Testis (tissue), 3 donors: ENCODE results near the gene POLE2. TPM values are rescaled to one million over a fixed set of nuclear protein-coding genes. Genes with fewer than 3 reads are reported as not detected.

Experiments used
- DNase-seq: peaks from one replicate; pipeline ENCODE4 v3.0.0-alpha.2; 2019
- H3K27ac ChIP-seq, 2 donors: fragments of 200-600 bp; sonication (generic); one replicate each; pipeline ENCODE4 v1.5.1; 2019
- H3K27me3 ChIP-seq: fragments of 200-600 bp; sonication (generic); one replicate; pipeline ENCODE4 v1.5.1; 2019
- H3K36me3 ChIP-seq: fragments of 200-600 bp; sonication (generic); one replicate; pipeline ENCODE4 v1.5.1; 2017; ENCODE audit warnings: low read depth; ENCODE audit errors: missing control alignments
- H3K4me1 ChIP-seq: fragments of 200-600 bp; sonication (generic); one replicate; pipeline ENCODE4 v1.5.1; 2019
- H3K4me3 ChIP-seq, 2 donors: fragments of 200-600 bp; sonication (generic); one replicate each; pipeline ENCODE4 v1.5.1; 2017 to 2019
- H3K9me3 ChIP-seq: fragments of 200-600 bp; sonication (generic); one replicate; pipeline ENCODE4 v1.5.1; 2017
- POLR2A ChIP-seq: fragments of 450-650 bp; IDR thresholded peaks from one replicate; pipeline ENCODE4 v1.6.1; 2017; ENCODE audit warnings: antibody characterized with exemption, mild to moderate bottlenecking, moderate library complexity
- WGBS, 2 donors: methylation state at CpG; one replicate each; pipeline ENCODE4 v1.1.5; 2018; 5-methylcytosine and 5-hydroxymethylcytosine counted together
- intact Hi-C: fragments of 100-400 bp; cut with DNase I; formaldehyde crosslinking; loops from one replicate; pipeline ENCODE4 v1.15.1; 2023; ENCODE audit warnings: low total_unique reads
- polyA plus RNA-seq: library from polyadenylated mRNA; stranded (reverse); fragments of 350-450 nt; fragmentation: Illumina TruSeq; extraction: RNeasy Lipid Tissue Mini Kit (QIAGEN cat#74804); gene quantifications from one replicate; pipeline ENCODE4 v1.2.3, GENCODE V29; 2014; ENCODE audit warnings: low read depth, low replicate concordance; ENCODE audit not compliant: insufficient read depth
- total RNA-seq, 2 donors: library from RNA; depleted of rRNA; stranded (reverse); fragments of >200 nt; gene quantifications; one replicate each; pipeline ENCODE4 v1.2.3, GENCODE V29; 2016
- TF ChIP-seq, protein P1 (sequence below), 3 experiments: fragments of 450-650 bp in 2 of 3; fragments of 200-600 bp in 1 of 3; sonication (generic) in 1 of 3; IDR thresholded peaks; one replicate each; pipeline ENCODE4 v1.5.1; 2016 to 2019; ENCODE audit warnings: antibody characterized with exemption in 3 of 3, mild to moderate bottlenecking in 2 of 3, moderate library complexity in 1 of 3

POLE2 gene
- total and polyA plus RNA-seq, 3 donors from 2014 or later = 8.2 to 13.4 (median 9.0) TPM

DNA sequence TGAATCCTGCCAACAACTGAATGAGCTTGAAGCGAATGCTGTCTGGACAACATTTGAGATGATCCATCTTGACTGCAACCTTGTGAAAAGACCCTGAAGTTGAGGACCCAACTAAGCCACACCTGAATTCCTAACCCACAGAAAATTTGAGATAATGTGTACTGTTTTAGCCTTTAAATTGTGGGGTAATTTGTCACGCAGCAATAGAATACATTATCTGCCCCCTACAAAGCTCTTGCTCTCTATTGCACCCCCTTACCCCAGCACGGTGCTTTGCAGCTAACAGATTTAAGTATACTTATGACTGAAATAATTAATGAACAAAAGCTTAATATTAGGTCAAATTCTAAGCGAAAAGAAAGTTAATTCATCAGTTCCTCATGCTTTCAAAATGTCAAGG is 1.6 kb downstream of the POLE2 start:
- Histone ChIP-seq H3K4me3 (no peak overlapping the region), H3K9me3 (no peaks in the 10 kb centered on the region), H3K4me1 (no peaks in the 10 kb centered on the region), H3K36me3 (no peaks in the 10 kb centered on the region), H3K27ac (no peak overlapping the region), H3K27me3 (no peaks in the 10 kb centered on the region)
- TF ChIP-seq, protein P1, sequence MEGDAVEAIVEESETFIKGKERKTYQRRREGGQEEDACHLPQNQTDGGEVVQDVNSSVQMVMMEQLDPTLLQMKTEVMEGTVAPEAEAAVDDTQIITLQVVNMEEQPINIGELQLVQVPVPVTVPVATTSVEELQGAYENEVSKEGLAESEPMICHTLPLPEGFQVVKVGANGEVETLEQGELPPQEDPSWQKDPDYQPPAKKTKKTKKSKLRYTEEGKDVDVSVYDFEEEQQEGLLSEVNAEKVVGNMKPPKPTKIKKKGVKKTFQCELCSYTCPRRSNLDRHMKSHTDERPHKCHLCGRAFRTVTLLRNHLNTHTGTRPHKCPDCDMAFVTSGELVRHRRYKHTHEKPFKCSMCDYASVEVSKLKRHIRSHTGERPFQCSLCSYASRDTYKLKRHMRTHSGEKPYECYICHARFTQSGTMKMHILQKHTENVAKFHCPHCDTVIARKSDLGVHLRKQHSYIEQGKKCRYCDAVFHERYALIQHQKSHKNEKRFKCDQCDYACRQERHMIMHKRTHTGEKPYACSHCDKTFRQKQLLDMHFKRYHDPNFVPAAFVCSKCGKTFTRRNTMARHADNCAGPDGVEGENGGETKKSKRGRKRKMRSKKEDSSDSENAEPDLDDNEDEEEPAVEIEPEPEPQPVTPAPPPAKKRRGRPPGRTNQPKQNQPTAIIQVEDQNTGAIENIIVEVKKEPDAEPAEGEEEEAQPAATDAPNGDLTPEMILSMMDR (IDR thresholded peaks at IDR 0.05) = no peak
- TF ChIP-seq POLR2A = no peak
- intact Hi-C loops = no loop called here
- no peak for DNase-seq
- WGBS, 2 donors = 76 to 89% methylated on average over 4 of the region's 4 CpGs

DNA sequence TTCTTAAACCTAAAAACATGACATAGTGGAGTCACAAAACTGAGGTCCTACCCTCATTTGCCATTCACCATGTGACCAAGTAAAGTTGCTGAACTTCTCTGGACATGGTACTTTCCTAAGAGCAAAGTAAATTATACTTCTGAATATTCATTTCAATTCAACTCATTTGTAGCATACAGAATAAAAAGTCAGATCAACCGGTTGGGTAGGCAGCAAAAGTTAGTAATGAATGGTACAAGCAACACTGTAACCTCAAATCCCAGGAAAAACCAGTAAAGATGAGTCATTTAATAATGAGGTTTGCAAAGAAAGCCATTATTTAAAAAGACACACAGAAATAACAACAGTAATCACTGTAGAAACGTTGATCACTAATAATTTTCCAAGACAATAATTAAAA is 8.7 kb downstream of the POLE2 start:
- H3K27me3 ChIP-seq = no peaks in the 10 kb centered on the region
- no peaks in the 10 kb centered on the region for H3K9me3 ChIP-seq
- no peaks in the 10 kb centered on the region for H3K4me1 ChIP-seq
- H3K36me3 ChIP-seq = no peaks in the 10 kb centered on the region
- no peak for TF ChIP-seq POLR2A
- TF ChIP-seq, protein P1 (IDR thresholded peaks at IDR 0.05) = no peak
- no peak overlapping the region for H3K27ac ChIP-seq
- no peak for DNase-seq
- intact Hi-C loops = no loop called here
- 76 to 84% methylated on average over 2 of the region's 2 CpGs for WGBS, 2 donors
- H3K4me3 ChIP-seq = no peak overlapping the region

DNA sequence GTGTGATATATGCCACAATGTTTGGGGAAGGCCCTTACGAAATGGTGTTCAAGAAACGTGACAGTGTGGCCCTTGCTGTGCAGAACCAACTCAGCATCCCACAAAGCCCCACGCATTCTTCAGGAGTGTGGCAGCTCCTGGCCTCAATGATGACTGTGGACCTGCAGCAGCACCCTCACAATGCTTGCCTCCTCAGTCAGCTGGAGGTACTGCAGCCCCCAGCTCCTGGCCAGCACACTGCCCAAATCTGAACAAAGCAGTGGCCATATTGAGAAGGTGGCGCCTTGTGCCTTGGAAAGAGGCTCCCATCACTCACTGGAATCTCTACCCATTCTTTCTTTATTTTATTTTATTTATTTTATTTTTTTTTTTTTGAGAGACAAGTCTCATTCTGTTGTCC is 10.4 kb downstream of the POLE2 start:
- no peak overlapping the region for H3K4me3 ChIP-seq
- no peaks in the 10 kb centered on the region for H3K27me3 ChIP-seq
- no peaks in the 10 kb centered on the region for H3K9me3 ChIP-seq
- intact Hi-C loops = no loop called here
- no peaks in the 10 kb centered on the region for H3K4me1 ChIP-seq
- H3K36me3 ChIP-seq = no peaks in the 10 kb centered on the region
- no peak overlapping the region for H3K27ac ChIP-seq
- no peak for DNase-seq
- WGBS, 2 donors = 98 to 100% methylated on average over 2 to 4 of the region's 4 CpGs
- TF ChIP-seq, protein P1 (IDR thresholded peaks at IDR 0.05) = no peak
- no peak for TF ChIP-seq POLR2A

DNA sequence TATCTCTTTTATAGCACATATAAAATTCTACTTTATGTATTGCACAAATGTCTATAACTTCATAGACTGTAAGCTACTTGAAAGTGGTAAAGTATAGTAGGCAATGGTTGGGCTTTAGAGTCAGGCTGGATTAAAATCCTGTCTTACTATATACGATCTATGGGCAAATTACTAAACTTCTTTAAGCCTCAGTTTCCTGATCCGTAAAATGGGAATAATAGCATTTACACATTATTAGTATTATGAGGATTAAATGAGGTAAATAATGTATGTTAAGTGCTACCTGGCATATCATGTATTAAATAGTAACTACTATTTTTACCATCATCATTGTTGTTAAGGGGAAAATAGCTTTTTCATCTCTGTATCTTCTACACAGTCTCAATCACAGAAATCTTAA is 14.4 kb downstream of the POLE2 start:
- WGBS, 2 donors = 93 to 98% methylated on average over 2 of the region's 2 CpGs
- no peak for DNase-seq
- Histone ChIP-seq H3K36me3 (no peaks in the 10 kb centered on the region), H3K9me3 (no peaks in the 10 kb centered on the region), H3K27me3 (no peaks in the 10 kb centered on the region), H3K4me3 (no peak overlapping the region), H3K4me1 (no peaks in the 10 kb centered on the region), H3K27ac (no peak overlapping the region)
- TF ChIP-seq POLR2A = no peak
- TF ChIP-seq, protein P1 (IDR thresholded peaks at IDR 0.05) = no peak
- intact Hi-C loops = no loop called here

DNA sequence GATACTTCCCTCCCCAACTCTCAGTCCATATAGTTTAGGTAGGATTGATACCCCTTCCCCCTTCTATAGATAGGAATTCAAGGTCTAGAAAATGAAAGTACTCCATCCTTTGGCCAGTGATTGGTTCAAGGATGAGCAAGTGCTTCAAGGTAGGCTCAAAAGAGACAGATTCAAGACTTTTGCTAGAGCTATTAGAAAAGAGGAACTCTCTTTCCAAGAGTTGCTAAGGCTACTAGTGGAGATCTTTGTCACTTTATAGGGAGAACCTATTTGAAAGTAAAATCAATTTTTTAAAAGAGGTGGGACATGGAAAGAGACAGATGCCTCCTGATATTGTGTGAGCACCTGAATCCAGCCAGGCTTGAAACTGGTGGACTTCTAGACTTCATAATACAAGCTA is 17.5 kb downstream of the POLE2 start:
- TF ChIP-seq, protein P1 (IDR thresholded peaks at IDR 0.05) = no peak
- TF ChIP-seq POLR2A = no peak
- no peaks in the 10 kb centered on the region for H3K36me3 ChIP-seq
- H3K4me1 ChIP-seq = no peaks in the 10 kb centered on the region
- H3K4me3 ChIP-seq = no peak overlapping the region
- no peak for DNase-seq
- H3K27ac ChIP-seq = no peak overlapping the region
- no peaks in the 10 kb centered on the region for H3K9me3 ChIP-seq
- no peaks in the 10 kb centered on the region for H3K27me3 ChIP-seq
- intact Hi-C loops = no loop called here
